ENCODE measurements around the gene AFF1.

Gene AFF1

DNA sequence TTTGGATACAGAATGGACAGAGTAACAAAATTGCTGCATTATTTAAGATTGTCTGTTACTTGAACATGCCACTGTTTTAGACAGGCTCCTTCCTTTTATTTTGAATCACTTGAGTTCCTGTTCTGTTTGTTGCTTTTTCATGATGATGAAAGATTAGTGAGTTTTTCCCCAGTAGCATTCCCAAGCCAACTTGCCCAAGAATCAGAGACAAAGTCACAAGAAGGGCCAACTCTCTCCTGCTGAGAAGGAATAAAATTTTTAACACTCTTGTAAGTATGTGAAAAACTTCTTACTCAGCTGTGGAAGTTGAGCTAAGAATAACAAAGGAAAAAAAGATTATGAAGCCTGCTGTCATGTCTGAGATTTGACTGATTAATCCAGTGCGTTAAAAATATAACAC is 181.4 kb downstream of the AFF1 start:
- in situ Hi-C loops (cut with HindIII; ENCODE audit: low sequenced_read_pairs), result loop anchor here (25.0 kb wide), 1 partner anchor 604 kb away; no protein-coding TSS in a partner anchor
- TF ChIP-seq, protein P1, sequence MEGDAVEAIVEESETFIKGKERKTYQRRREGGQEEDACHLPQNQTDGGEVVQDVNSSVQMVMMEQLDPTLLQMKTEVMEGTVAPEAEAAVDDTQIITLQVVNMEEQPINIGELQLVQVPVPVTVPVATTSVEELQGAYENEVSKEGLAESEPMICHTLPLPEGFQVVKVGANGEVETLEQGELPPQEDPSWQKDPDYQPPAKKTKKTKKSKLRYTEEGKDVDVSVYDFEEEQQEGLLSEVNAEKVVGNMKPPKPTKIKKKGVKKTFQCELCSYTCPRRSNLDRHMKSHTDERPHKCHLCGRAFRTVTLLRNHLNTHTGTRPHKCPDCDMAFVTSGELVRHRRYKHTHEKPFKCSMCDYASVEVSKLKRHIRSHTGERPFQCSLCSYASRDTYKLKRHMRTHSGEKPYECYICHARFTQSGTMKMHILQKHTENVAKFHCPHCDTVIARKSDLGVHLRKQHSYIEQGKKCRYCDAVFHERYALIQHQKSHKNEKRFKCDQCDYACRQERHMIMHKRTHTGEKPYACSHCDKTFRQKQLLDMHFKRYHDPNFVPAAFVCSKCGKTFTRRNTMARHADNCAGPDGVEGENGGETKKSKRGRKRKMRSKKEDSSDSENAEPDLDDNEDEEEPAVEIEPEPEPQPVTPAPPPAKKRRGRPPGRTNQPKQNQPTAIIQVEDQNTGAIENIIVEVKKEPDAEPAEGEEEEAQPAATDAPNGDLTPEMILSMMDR (IDR thresholded peaks at IDR 0.05; ENCODE audit: low read depth, low read length, missing control alignments), result no peak
- no peak for DNase-seq (ENCODE audit: low read depth)
- H3K4me3 ChIP-seq (ENCODE audit: low read depth, low read length), result no peak overlapping the region

DNA sequence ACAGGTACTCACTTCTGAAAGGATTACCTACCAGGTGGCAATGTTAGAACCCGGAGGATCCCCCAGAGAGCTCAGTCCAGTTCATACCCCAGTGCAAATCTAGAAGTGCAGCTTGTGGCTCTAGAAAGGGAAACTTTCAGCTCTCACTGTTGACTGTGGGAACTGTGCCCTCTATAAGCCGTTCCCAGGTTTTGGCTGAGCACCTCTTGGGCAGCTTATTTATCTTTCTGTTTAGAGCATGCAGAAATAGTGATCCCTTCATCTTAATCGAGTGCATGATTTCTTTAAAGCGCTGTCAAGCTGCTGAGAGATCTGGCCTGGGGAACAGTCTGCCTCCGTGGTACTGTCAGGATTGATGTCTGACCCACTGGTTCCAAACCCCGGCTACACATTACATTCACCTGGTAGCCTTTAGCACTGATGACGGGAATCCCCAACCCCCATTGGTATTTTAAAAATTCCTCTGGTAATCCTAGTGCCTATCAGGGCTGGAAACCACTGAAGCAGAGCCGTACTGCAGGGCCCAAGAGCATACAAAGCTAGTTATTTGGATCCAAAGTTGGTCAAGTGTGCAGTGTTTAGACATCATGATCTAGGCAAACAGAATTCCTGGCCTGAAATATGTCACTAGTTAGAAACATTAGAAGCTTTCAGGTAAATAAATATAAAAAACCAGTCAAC is 182.4 kb downstream of the AFF1 start:
- DNase-seq (ENCODE audit: low read depth), result no peak
- no peak overlapping the region for H3K4me3 ChIP-seq (ENCODE audit: low read depth, low read length)
- in situ Hi-C loops (cut with HindIII; ENCODE audit: low sequenced_read_pairs), result loop anchor here (25.0 kb wide), 1 partner anchor 605 kb away; no protein-coding TSS in a partner anchor
- TF ChIP-seq, protein P1 (IDR thresholded peaks at IDR 0.05; ENCODE audit: low read depth, low read length, missing control alignments), result no peak

DNA sequence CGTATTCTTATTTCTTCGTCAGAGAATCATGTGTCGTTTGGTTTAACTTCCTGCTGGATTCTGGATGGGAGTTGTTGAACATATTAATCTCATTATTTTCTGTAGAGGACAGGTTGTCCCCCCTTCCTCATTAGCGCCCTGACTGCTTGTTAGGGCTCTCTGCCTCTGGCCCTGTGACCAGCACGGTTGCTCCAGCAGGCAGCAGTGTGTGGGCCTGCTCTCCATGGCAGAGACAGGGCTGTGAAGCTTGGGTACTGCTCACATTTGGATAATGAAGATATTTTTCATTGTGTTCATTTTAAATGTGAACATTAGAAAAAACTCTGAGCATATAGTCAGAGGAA is 182.9 kb downstream of the AFF1 start:
- H3K4me3 ChIP-seq (ENCODE audit: low read depth, low read length), result no peak overlapping the region
- in situ Hi-C loops (cut with HindIII; ENCODE audit: low sequenced_read_pairs), result loop anchor here (25.0 kb wide), 1 partner anchor 605 kb away; no protein-coding TSS in a partner anchor
- no peak for DNase-seq (ENCODE audit: low read depth)
- TF ChIP-seq, protein P1 (IDR thresholded peaks at IDR 0.05; ENCODE audit: low read depth, low read length, missing control alignments), result no peak

DNA sequence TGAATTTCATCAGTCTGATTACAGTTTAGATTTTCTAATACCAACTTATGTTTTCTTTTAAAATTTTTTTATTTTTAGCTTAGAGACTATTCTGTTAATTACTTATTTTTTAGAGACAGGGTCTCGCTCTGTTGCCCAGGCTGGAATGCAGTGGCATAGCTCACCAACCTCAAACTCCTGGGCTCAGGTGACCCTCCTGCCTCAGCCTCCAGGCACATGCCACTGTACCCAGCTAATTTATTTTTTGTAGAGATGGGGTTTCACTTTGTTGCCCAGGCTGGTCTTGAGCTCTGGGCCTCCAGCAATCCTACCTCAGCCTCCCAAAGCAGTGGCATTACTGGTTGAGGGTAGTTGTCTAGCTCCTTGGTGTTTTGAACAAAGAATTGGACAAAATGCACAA is 183.6 kb downstream of the AFF1 start:
- TF ChIP-seq, protein P1 (IDR thresholded peaks at IDR 0.05; ENCODE audit: low read depth, low read length, missing control alignments), result no peak
- in situ Hi-C loops (cut with HindIII; ENCODE audit: low sequenced_read_pairs), result loop anchor here (25.0 kb wide), 1 partner anchor 606 kb away; no protein-coding TSS in a partner anchor
- H3K4me3 ChIP-seq (ENCODE audit: low read depth, low read length), result no peak overlapping the region

DNA sequence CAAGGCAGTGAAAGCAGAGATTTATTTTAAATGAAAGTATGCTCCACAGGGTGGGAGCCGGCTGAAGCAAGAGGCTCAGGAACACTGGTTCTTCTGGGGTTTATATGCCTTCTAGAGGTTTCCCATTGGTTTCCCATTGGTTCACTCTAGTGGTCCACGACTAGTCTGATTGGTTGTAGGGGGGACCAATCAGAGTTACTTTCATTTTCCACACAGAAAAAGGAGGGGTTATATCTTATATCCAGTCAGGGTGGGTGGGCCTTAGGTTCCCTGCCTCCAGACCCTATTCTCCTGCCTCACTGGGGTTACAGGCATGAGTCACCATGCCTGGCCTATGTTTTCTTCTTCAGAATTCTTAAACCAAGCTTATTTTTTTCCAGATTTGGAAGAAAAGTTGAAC is 184.0 kb downstream of the AFF1 start:
- H3K4me3 ChIP-seq (ENCODE audit: low read depth, low read length), result no peak overlapping the region
- in situ Hi-C loops (cut with HindIII; ENCODE audit: low sequenced_read_pairs), result loop anchor here (25.0 kb wide), 1 partner anchor 607 kb away; no protein-coding TSS in a partner anchor
- peak; percentile 27 for DNase-seq (ENCODE audit: low read depth)
- TF ChIP-seq, protein P1 (IDR thresholded peaks at IDR 0.05; ENCODE audit: low read depth, low read length, missing control alignments), result no peak

More for the DNA sequence above, 183.6 kb downstream of the AFF1 start:
- DNase-seq (ENCODE audit: low read depth), result no peak

DNA sequence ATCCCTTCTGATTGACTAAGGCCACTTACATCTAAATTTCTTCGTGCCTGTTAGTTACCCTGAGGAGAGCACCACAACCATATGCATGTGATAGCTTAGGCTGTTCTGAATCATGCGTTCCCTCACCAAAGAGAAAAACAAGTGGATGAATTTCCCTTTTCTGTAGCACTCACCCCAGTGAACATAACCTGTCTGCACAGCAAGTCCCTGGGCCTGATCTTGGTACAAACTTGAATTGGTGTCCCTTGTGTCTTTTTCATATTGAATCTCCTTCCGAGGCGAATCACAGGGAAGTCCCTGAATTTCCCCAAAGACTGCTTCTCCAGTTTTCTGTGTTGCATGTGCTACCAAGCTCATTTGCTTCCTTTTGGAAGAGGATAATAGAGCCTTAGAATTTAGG is 185.2 kb downstream of the AFF1 start:
- in situ Hi-C loops (cut with HindIII; ENCODE audit: low sequenced_read_pairs), result loop anchor here (25.0 kb wide), 1 partner anchor 608 kb away; no protein-coding TSS in a partner anchor
- TF ChIP-seq, protein P1 (IDR thresholded peaks at IDR 0.05; ENCODE audit: low read depth, low read length, missing control alignments), result no peak
- no peak for DNase-seq (ENCODE audit: low read depth)
- H3K4me3 ChIP-seq (ENCODE audit: low read depth, low read length), result no peak overlapping the region

Measured in astrocyte of the cerebellum (primary cell).